ENCODE results near the gene CTSD.

Gene CTSD

DNA sequence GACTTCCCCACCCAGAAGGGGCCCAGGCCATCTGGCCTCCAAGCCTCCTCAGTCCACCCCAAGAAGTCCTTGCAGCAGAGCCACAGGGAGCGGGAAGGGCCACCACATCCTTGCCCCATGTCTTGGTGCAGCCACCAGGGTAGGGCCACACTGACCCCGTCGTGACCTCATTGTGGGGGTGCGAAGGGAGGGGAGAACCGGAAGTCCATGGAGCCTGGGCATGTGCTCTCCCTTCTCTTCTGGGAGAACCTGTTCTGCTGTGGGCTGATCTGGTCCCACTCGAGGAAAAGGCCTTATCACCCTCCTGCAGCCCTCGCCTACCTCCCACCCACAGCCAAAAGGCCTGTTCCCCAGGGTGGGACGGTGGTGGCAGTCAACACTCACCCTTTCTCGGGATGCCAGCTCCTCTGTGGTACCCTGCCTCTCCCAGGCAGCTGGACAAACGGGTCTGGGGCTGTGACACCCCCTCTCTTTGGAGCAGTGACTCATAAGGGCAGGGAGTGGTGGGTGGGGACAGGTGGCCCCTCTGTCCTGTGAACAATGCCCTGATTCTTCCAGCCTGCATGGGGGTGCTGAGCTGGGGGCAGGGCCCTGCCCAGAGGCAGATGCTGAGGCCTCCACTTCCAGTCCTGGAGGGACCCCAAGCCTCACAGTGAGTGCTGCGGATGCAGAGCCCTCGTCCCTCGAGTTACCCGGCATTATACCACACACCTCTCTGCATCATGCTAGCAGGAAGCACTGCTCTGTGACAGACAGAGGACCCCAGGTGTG, 14.6 kb upstream of the CTSD start:
- no peak for DNase-seq (ENCODE audit: low read depth, low spot score)
- no peak overlapping the region for H3K4me3 ChIP-seq (ENCODE audit: low read depth, low read length)
- in situ Hi-C loops (cut with HindIII; ENCODE audit: low sequenced_read_pairs): no loop called here
- TF ChIP-seq, protein P1, sequence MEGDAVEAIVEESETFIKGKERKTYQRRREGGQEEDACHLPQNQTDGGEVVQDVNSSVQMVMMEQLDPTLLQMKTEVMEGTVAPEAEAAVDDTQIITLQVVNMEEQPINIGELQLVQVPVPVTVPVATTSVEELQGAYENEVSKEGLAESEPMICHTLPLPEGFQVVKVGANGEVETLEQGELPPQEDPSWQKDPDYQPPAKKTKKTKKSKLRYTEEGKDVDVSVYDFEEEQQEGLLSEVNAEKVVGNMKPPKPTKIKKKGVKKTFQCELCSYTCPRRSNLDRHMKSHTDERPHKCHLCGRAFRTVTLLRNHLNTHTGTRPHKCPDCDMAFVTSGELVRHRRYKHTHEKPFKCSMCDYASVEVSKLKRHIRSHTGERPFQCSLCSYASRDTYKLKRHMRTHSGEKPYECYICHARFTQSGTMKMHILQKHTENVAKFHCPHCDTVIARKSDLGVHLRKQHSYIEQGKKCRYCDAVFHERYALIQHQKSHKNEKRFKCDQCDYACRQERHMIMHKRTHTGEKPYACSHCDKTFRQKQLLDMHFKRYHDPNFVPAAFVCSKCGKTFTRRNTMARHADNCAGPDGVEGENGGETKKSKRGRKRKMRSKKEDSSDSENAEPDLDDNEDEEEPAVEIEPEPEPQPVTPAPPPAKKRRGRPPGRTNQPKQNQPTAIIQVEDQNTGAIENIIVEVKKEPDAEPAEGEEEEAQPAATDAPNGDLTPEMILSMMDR (IDR thresholded peaks at IDR 0.05; ENCODE audit: low read depth, low read length): no peak

DNA sequence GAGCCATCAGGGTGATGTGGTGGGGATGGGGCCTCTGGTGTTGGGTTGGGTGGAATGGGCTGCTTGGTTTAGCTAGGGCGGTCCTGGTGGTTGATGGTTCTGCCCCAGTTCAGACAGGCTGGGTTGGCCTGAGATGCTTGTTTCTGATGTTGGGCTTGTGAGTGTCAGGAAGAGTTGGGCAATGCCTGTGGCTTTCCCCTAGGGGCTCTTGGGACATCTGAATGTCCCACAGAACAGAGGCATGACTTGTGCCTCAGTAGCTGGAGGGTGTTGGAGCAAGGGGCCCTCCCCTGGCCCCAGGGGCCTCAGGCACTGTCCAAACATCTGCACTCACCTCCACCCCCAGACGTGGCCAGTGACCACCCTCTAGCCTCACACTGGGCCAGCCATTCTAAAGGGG, 14.0 kb upstream of the CTSD start:
- in situ Hi-C loops (cut with HindIII; ENCODE audit: low sequenced_read_pairs): no loop called here
- TF ChIP-seq, protein P1 (IDR thresholded peaks at IDR 0.05; ENCODE audit: low read depth, low read length): no peak
- DNase-seq (ENCODE audit: low read depth, low spot score): no peak
- H3K4me3 ChIP-seq (ENCODE audit: low read depth, low read length): no peak overlapping the region

DNA sequence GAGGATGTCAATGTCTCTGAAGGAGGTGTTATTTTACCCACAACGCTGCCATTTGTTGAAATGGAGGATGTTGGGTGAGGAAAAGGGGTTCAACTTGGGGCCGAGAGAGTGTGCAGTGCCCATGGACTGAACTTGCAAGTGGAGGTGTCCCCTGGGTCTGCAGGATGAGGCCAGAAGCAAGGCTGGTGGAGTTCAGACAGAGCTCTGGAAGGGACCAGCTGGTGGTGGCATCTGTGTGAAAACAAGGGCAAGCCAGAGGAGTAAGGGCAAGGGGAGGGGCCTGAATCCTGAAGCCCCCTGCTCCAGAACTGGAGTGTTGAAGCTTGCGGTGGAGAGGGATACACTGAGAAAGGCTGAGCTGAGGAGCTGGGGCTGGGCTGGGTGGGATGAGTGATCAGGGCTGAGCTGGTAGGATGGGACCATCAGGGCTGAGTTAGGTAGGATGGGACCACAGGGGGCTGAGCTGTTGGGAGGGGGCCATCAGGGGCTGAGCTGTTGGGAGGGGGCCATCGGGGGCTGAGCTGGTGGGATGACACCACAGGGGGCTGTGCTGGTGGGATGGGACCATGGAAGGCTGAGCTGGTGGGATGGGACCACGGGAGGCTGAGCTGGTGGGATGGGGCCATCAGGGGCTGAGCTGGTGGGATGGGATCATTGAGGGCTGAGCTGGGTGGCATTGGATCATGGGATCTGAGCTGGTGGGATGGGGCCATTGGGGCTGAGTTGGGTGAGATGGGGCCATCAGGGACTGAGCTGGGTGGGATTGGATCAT, 13.4 kb upstream of the CTSD start:
- H3K4me3 ChIP-seq (ENCODE audit: low read depth, low read length): no peak overlapping the region
- TF ChIP-seq, protein P1 (IDR thresholded peaks at IDR 0.05; ENCODE audit: low read depth, low read length): no peak
- DNase-seq (ENCODE audit: low read depth, low spot score): no peak
- in situ Hi-C loops (cut with HindIII; ENCODE audit: low sequenced_read_pairs): no loop called here

DNA sequence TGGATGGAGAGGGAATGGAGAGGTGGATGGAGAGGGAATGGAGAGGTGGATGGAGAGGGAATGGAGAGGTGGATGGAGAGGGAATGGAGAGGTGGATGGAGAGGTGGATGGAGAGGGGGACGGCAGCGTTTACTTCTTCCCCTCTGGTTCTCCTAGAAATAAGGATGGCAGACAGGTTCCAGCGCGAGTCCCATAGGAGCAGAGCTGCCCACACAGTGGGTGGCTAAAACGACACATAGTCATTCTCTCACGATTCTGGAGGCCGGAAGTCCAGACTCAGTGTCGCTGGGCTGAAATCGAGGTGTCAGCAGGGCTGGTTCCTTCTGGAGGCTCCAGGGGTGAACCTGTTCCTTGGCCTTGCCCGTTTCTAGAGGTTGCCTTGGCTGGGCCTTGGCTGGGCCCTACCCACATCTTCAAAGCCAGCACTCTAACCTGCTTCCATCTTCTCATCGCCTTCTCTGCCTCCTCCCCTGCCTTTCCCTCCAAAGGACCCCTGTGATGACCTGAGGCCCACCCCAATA, 12.7 kb upstream of the CTSD start:
- in situ Hi-C loops (cut with HindIII; ENCODE audit: low sequenced_read_pairs): no loop called here

DNA sequence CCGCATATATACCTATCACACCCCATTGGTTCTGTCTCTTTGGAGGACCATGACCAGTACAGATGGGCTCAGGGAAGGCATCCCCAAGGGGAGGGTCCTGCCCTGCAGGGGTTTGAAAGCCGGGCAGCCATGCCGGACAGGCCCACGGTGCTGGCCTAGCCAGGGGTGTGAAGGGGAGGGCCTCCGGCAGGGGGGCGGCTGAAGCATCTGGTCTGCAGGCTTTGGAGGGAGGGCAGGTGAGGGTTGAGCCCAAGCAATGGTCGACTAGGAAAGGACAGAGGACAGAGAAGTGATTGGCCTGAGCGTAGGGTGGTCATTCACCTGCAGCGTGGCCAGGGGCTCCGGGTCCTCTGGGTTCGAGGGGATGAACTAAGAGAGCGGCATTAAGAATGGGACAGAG, 11.2 kb upstream of the CTSD start:
- in situ Hi-C loops (cut with HindIII; ENCODE audit: low sequenced_read_pairs): no loop called here
- no peak for DNase-seq (ENCODE audit: low read depth, low spot score)
- TF ChIP-seq, protein P1 (IDR thresholded peaks at IDR 0.05; ENCODE audit: low read depth, low read length): no peak
- no peak overlapping the region for H3K4me3 ChIP-seq (ENCODE audit: low read depth, low read length)

More for the DNA sequence above, 12.7 kb upstream of the CTSD start:
- H3K4me3 ChIP-seq (ENCODE audit: low read depth, low read length): no peak overlapping the region
- TF ChIP-seq, protein P1 (IDR thresholded peaks at IDR 0.05; ENCODE audit: low read depth, low read length): no peak
- DNase-seq (ENCODE audit: low read depth, low spot score): no peak

DNA sequence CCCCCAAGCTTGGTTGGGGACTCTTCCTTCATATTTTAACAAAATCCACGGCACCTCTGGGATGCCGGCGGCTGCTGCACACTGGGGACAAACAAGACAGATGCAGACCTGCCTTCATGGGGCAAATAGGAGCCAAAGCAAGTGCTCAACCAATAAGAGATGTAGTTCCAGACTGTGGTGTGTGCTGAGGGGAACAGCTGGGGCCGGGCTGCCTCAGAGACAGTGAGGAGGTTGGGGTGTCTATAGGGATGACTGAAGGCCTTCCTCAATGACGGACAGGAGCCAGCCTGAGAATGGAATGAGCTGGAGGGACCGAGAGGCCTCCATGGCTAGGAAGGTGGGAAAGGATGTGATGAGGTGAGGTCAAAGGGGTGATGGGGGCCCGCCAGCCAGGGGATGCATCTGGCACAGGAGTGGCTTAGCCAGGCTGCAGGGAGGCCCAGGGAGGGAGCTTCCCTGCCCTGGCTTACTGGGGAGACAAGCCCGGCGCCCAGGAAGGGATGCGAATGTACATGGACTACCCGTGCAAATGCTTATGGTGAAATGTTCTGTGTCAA, 10.3 kb upstream of the CTSD start:
- no peak overlapping the region for H3K4me3 ChIP-seq (ENCODE audit: low read depth, low read length)
- TF ChIP-seq, protein P1 (IDR thresholded peaks at IDR 0.05; ENCODE audit: low read depth, low read length): no peak
- DNase-seq (ENCODE audit: low read depth, low spot score): no peak
- in situ Hi-C loops (cut with HindIII; ENCODE audit: low sequenced_read_pairs): no loop called here
